Kidney epithelial cell (primary cell): ENCODE measurements around the gene ADAM19. TPM values are rescaled to one million over a fixed set of nuclear protein-coding genes. Genes with fewer than 3 reads are reported as not detected.

ENCODE experiments used
- DNase-seq: peaks from one replicate; pipeline ENCODE4 v3.0.0-alpha.2; 2010; ENCODE audit warnings: low read depth
- H3K27me3 ChIP-seq: 2 replicates; pipeline ENCODE4 v1.6.0; 2011; ENCODE audit warnings: low read length; ENCODE audit not compliant: control insufficient read depth, insufficient read depth
- H3K36me3 ChIP-seq: 2 replicates; pipeline ENCODE4 v1.5.1; 2011; ENCODE audit warnings: low read length; ENCODE audit not compliant: control insufficient read depth, insufficient read depth
- H3K4me3 ChIP-seq: 2 replicates; pipeline ENCODE4 v1.5.1; 2011; ENCODE audit warnings: low read depth, mild to moderate bottlenecking, control low read depth, low read length
- CTCF ChIP-seq: IDR thresholded peaks from 2 replicates; pipeline ENCODE4 v1.5.1; 2011; ENCODE audit warnings: mild to moderate bottlenecking, moderate library complexity, low read length, control low read depth, inconsistent platforms; ENCODE audit not compliant: insufficient read depth, poor library complexity, severe bottlenecking
- total RNA-seq: library from RNA; depleted of rRNA; stranded (reverse); fragments of >200 nt; gene quantifications from 2 replicates; pipeline ENCODE4 v1.2.3, GENCODE V29; 2015

The ADAM19 gene
- total RNA-seq, 1 donor from 2014 or later: 61.0 TPM

GRCh38 chr5:157475432-157475831 lies 100.1 kb downstream of the ADAM19 start:
- TF ChIP-seq CTCF: no peak
- H3K27me3 ChIP-seq: no peaks in the 10 kb centered on the region
- H3K4me3 ChIP-seq: no peak overlapping the region
- no peaks in the 10 kb centered on the region for H3K36me3 ChIP-seq
- DNase-seq: no peak

- no peak for TF ChIP-seq CTCF
- DNase-seq: no peak
These were observed 101.9 kb downstream of the ADAM19 start for GRCh38 chr5:157473383-157474320.

GRCh38 chr5:157471709-157472108 lies 103.9 kb downstream of the ADAM19 start:
- TF ChIP-seq CTCF: peak; percentile 52

More at GRCh38 chr5:157473383-157474320, 101.9 kb downstream of the ADAM19 start:
- Histone ChIP-seq H3K4me3 (no peak overlapping the region), H3K27me3 (no peaks in the 10 kb centered on the region), H3K36me3 (no peaks in the 10 kb centered on the region)

GRCh38 chr5:157470631-157471030 lies 104.9 kb downstream of the ADAM19 start:
- DNase-seq: no peak
- no peaks in the 10 kb centered on the region for H3K27me3 ChIP-seq
- TF ChIP-seq CTCF: no peak
- H3K4me3 ChIP-seq: no peak overlapping the region
- H3K36me3 ChIP-seq: no peaks in the 10 kb centered on the region

More at GRCh38 chr5:157471709-157472108, 103.9 kb downstream of the ADAM19 start:
- no peak overlapping the region for H3K4me3 ChIP-seq
- H3K27me3 ChIP-seq: no peaks in the 10 kb centered on the region
- H3K36me3 ChIP-seq: no peaks in the 10 kb centered on the region
- no peak for DNase-seq

- H3K27me3 ChIP-seq: no peaks in the 10 kb centered on the region
- H3K4me3 ChIP-seq: no peak overlapping the region
- no peaks in the 10 kb centered on the region for H3K36me3 ChIP-seq
- DNase-seq: no peak
- TF ChIP-seq CTCF: no peak
These were observed 105.9 kb downstream of the ADAM19 start for GRCh38 chr5:157469687-157470086.
